Neural progenitor cell (in vitro differentiated cells): ENCODE results near the gene SEBOX. TPM values are rescaled to one million over a fixed set of nuclear protein-coding genes. Genes with fewer than 3 reads are reported as not detected.

Experiments used
- DNase-seq: peaks from one replicate; pipeline ENCODE4 v3.0.0-alpha.2; 2016; ENCODE audit warnings: low spot score
- H2AFZ ChIP-seq: fragments of 200-600 bp; sonication (generic); replicated peaks from 2 replicates; pipeline ENCODE4 v1.6.1; 2016; ENCODE audit warnings: antibody characterized with exemption
- H3F3A ChIP-seq: fragments of 200-600 bp; sonication (generic); 2 replicates; pipeline ENCODE4 v1.6.1; 2016; ENCODE audit warnings: antibody characterized with exemption, low read depth
- H3K27ac ChIP-seq: fragments of 200-600 bp; sonication (generic); 2 replicates; pipeline ENCODE4 v1.5.1; 2016; ENCODE audit warnings: mild to moderate bottlenecking
- H3K27me3 ChIP-seq: fragments of 200-600 bp; sonication (generic); 2 replicates; pipeline ENCODE4 v1.6.1; 2016; ENCODE audit warnings: mild to moderate bottlenecking, moderate library complexity
- H3K36me3 ChIP-seq: fragments of 200-600 bp; sonication (generic); 2 replicates; pipeline ENCODE4 v1.5.1; 2016
- H3K4me1 ChIP-seq: fragments of 200-600 bp; sonication (generic); 2 replicates; pipeline ENCODE4 v1.6.1; 2016; ENCODE audit warnings: mixed run types
- H3K4me2 ChIP-seq: fragments of 200-600 bp; sonication (generic); 2 replicates; pipeline ENCODE4 v1.6.1; 2016
- H3K4me3 ChIP-seq: fragments of 200-600 bp; sonication (generic); 2 replicates; pipeline ENCODE4 v1.5.1; 2016
- H3K79me2 ChIP-seq: fragments of 200-600 bp; sonication (generic); 2 replicates; pipeline ENCODE4 v1.6.1; 2016; ENCODE audit warnings: low read depth
- H3K9ac ChIP-seq: fragments of 200-600 bp; sonication (generic); 2 replicates; pipeline ENCODE4 v1.6.1; 2016
- H3K9me3 ChIP-seq: fragments of 200-600 bp; sonication (generic); 2 replicates; pipeline ENCODE4 v1.5.1; 2016; ENCODE audit warnings: low read depth
- H4K20me1 ChIP-seq: fragments of 200-600 bp; sonication (generic); 2 replicates; pipeline ENCODE4 v1.6.1; 2016; ENCODE audit warnings: low read depth
- H3K27ac Mint-ChIP-seq: 3 replicates; pipeline ENCODE4 v1.8.0; 2021; ENCODE audit warnings: mixed read lengths
- H3K27me3 Mint-ChIP-seq: 2 replicates; pipeline ENCODE4 v1.8.0; 2022; ENCODE audit warnings: low read depth, mild to moderate bottlenecking, inconsistent platforms, moderate library complexity, mixed read lengths; ENCODE audit not compliant: insufficient read depth
- H3K36me3 Mint-ChIP-seq: 3 replicates; pipeline ENCODE4 v1.8.0; 2021; ENCODE audit warnings: mixed read lengths
- H3K4me1 Mint-ChIP-seq: 3 replicates; pipeline ENCODE4 v1.8.0; 2021; ENCODE audit warnings: mixed read lengths
- H3K4me3 Mint-ChIP-seq: 3 replicates; pipeline ENCODE4 v1.8.0; 2021; ENCODE audit warnings: mild to moderate bottlenecking, moderate library complexity, mixed read lengths
- H3K9me3 Mint-ChIP-seq: 3 replicates; pipeline ENCODE4 v1.8.0; 2020; ENCODE audit warnings: mixed read lengths
- CTCF ChIP-seq: fragments of 200-600 bp; sonication (generic); IDR thresholded peaks from 2 replicates; pipeline ENCODE4 v1.5.1; 2017; ENCODE audit warnings: antibody characterized with exemption, mild to moderate bottlenecking
- EZH2 ChIP-seq: fragments of 200-600 bp; sonication (generic); IDR thresholded peaks from 2 replicates; pipeline ENCODE4 v1.6.1; 2017; ENCODE audit warnings: antibody characterized with exemption, mild to moderate bottlenecking, moderate library complexity
- EZH2phosphoT487 ChIP-seq: fragments of 200-600 bp; sonication (generic); IDR thresholded peaks from 2 replicates; pipeline ENCODE4 v1.6.1; 2017; ENCODE audit warnings: antibody characterized with exemption
- total RNA-seq: library from RNA; depleted of rRNA; stranded (reverse); fragments of >200 nt; gene quantifications from 2 replicates; pipeline ENCODE4 v1.2.3, GENCODE V29; 2015; ENCODE audit warnings: low replicate concordance

The SEBOX gene
- total RNA-seq, 1 donor from 2014 or later: not detected

GRCh38 chr17:28384281-28385036 lies 19.5 kb upstream of the SEBOX start:
- H3K4me1 Mint-ChIP-seq: no peaks in the 10 kb centered on the region
- no peaks in the 10 kb centered on the region for H3K4me1 ChIP-seq
- peaks cover 12% of the 10 kb centered on the region for H3F3A ChIP-seq
- peak overlapping the region; percentile 62 for H2AFZ ChIP-seq
- H3K9me3 Mint-ChIP-seq: no peaks in the 10 kb centered on the region
- H3K27ac Mint-ChIP-seq: no peak overlapping the region
- peaks cover 80% of the 10 kb centered on the region for H3K27me3 ChIP-seq
- H3K79me2 ChIP-seq: no peaks in the 10 kb centered on the region
- H4K20me1 ChIP-seq: peaks cover 55% of the 10 kb centered on the region
- peaks cover 15% of the 10 kb centered on the region for H3K36me3 Mint-ChIP-seq
- no peak overlapping the region for H3K4me3 Mint-ChIP-seq
- peak overlapping the region; percentile 85 for H3K4me2 ChIP-seq
- peaks cover 4% of the 10 kb centered on the region for H3K27me3 Mint-ChIP-seq
- no peaks in the 10 kb centered on the region for H3K36me3 ChIP-seq
- peak; percentile 52 for DNase-seq
- TF ChIP-seq EZH2 (peak; percentile 87), CTCF (no peak), EZH2phosphoT487 (peak; percentile 83)
- H3K9me3 ChIP-seq: no peaks in the 10 kb centered on the region
- H3K4me3 ChIP-seq: peak overlapping the region; percentile 39
- H3K27ac ChIP-seq: no peak overlapping the region
- no peak overlapping the region for H3K9ac ChIP-seq

DNA sequence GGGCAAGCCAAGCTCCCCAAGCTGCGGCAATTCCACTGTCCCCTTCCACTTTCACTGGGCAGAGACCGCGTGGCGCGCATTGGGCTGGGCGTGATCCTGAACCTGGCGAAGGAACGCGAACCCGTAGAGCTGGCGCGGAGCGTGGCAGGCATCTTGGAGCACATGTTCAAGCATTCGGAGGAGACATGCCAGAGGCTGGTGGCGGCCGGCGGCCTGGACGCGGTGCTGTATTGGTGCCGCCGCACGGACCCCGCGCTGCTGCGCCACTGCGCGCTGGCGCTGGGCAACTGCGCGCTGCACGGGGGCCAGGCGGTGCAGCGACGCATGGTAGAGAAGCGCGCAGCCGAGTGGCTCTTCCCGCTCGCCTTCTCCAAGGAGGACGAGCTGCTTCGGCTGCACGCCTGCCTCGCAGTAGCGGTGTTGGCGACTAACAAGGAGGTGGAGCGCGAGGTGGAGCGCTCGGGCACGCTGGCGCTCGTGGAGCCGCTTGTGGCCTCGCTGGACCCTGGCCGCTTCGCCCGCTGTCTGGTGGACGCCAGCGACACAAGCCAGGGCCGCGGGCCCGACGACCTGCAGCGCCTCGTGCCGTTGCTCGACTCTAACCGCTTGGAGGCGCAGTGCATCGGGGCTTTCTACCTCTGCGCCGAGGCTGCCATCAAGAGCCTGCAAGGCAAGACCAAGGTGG lies 16.3 kb upstream of the SEBOX start:
- H3K4me1 ChIP-seq: no peaks in the 10 kb centered on the region
- H2AFZ ChIP-seq: peak overlapping the region; percentile 75
- peak; percentile 89 for DNase-seq
- peaks cover 11% of the 10 kb centered on the region for H3K36me3 Mint-ChIP-seq
- H3K4me3 Mint-ChIP-seq: no peak overlapping the region
- H3K4me3 ChIP-seq: peak overlapping the region; percentile 34
- peak overlapping the region; percentile 76 for H3K4me2 ChIP-seq
- peaks cover 4% of the 10 kb centered on the region for H3K27me3 Mint-ChIP-seq
- no peaks in the 10 kb centered on the region for H3K9me3 Mint-ChIP-seq
- no peaks in the 10 kb centered on the region for H3K4me1 Mint-ChIP-seq
- no peaks in the 10 kb centered on the region for H3K36me3 ChIP-seq
- no peak overlapping the region for H3K9ac ChIP-seq
- no peaks in the 10 kb centered on the region for H3K79me2 ChIP-seq
- H3K27me3 ChIP-seq: peaks cover 80% of the 10 kb centered on the region
- H3K9me3 ChIP-seq: no peaks in the 10 kb centered on the region
- no peak overlapping the region for H3K27ac ChIP-seq
- TF ChIP-seq EZH2 (peak; percentile 69), EZH2phosphoT487 (peak; percentile 80), CTCF (peak; percentile 71)
- no peak overlapping the region for H3K27ac Mint-ChIP-seq
- H3F3A ChIP-seq: peaks cover 12% of the 10 kb centered on the region
- H4K20me1 ChIP-seq: peaks cover 55% of the 10 kb centered on the region

DNA sequence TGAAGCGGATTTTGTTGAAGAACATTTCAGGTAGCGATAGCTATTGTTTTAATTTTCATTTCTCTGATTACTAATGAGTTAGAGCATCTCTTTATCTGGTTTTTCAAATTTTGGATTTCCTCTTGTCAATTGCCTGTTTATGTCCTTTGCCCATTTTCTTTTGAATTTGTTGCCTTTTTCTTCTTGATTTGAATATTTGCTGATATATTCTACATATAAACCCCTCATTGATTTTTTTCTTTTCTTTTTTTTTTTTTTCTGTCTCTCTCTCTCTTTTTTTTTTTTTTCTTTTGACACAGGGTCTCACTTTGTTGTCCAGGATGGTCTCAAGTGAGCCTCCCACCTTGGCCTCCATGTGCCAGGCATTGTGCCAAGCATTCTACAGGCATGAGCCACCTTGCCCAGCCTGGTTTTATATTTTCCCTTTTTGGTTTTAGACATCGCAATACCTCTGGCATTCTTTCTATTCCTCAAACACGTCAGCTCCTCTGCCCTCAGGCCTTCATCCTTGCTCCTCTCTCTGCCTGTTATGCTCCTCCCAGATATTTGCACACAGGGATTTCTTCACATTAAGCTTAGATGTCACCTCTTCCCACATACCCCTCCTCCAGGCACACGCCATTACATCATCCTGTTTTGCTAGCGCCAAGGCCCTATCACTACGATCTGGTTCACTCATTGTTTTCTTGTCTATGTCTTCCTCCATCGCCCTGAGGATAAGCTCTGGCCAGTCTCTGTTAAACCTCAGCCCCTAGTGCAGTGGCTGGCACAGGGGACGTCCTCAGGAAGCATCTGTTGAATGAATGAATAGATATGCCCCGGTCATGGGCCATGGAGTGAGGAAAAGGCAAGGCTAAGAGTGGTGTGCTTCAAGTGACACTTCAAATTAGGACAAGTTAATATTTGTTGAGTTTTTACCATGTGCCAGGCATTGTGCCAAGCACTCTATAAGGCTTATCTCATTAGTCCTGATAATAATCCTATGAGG lies 15.1 kb upstream of the SEBOX start:
- Histone ChIP-seq H3K27me3 (peaks cover 75% of the 10 kb centered on the region), H3K4me1 (no peaks in the 10 kb centered on the region), H3K27ac (no peak overlapping the region), H3K9me3 (no peaks in the 10 kb centered on the region), H3F3A (peaks cover 12% of the 10 kb centered on the region), H3K4me3 (no peak overlapping the region), H4K20me1 (peaks cover 47% of the 10 kb centered on the region), H3K4me2 (no peak overlapping the region), H3K9ac (no peak overlapping the region), H2AFZ (no peak overlapping the region), H3K79me2 (no peaks in the 10 kb centered on the region), H3K36me3 (no peaks in the 10 kb centered on the region)
- H3K9me3 Mint-ChIP-seq: no peaks in the 10 kb centered on the region
- H3K36me3 Mint-ChIP-seq: peaks cover 11% of the 10 kb centered on the region
- H3K4me1 Mint-ChIP-seq: no peaks in the 10 kb centered on the region
- no peak overlapping the region for H3K27ac Mint-ChIP-seq
- no peak for TF ChIP-seq CTCF
- no peak for TF ChIP-seq EZH2phosphoT487
- TF ChIP-seq EZH2: no peak
- DNase-seq: no peak
- peaks cover 4% of the 10 kb centered on the region for H3K27me3 Mint-ChIP-seq
- no peak overlapping the region for H3K4me3 Mint-ChIP-seq
